Measurements from ENCODE around the gene CTSE. TPM values are rescaled to one million over a fixed set of nuclear protein-coding genes. Genes with fewer than 3 reads are reported as not detected.

The CTSE gene
- total and polyA plus RNA-seq, 2 experiments from 2014 or later, result not detected

- no peaks in the 10 kb centered on the region for H3K36me3 ChIP-seq (ENCODE audit: insufficient read depth)
- Mint-ChIP-seq H3K4me3 (no peak overlapping the region), H3K9me3 (peaks cover 5% of the 10 kb centered on the region; the same call in 2 of the 3 replicates), H3K4me1 (peaks cover 9% of the 10 kb centered on the region; the same call in 2 of the 3 replicates), H3K27ac (no peak overlapping the region), H3K36me3 (ENCODE audit: low read depth) (no peaks in the 10 kb centered on the region; the same call in 2 of the 3 replicates), H3K27me3 (ENCODE audit: insufficient read depth, low read depth, poor library complexity) (peaks cover 9% of the 10 kb centered on the region)
- no peaks in the 10 kb centered on the region for H3K4me1 ChIP-seq (ENCODE audit: insufficient read depth)
- H2AFZ ChIP-seq, result no peak overlapping the region
- no peaks in the 10 kb centered on the region for H3K27me3 ChIP-seq (ENCODE audit: insufficient read depth)
- no peak overlapping the region for H3K4me3 ChIP-seq
- TF ChIP-seq POLR2AphosphoS5 (IDR thresholded peaks at IDR 0.05; ENCODE audit: low read depth) (no peak), EZH2phosphoT487 (IDR thresholded peaks at IDR 0.05; ENCODE audit: unreplicated experiment) (no peak), EZH2 (IDR thresholded peaks at IDR 0.05; ENCODE audit: low read depth, unreplicated experiment) (no peak), ZNF462 (CRISPR knock-in tag; IDR thresholded peaks at IDR 0.05) (no peak), JUNB (IDR thresholded peaks at IDR 0.05; ENCODE audit: unreplicated experiment) (no peak), CREB1 (CRISPR knock-in tag; IDR thresholded peaks at IDR 0.05; ENCODE audit: low read depth) (no peak), STAT1 (IDR thresholded peaks at IDR 0.05; ENCODE audit: unreplicated experiment) (no peak), CTCF (conservative IDR thresholded peaks at IDR 0.05; ENCODE audit: low read depth in 2 of 2) (no peak), NANOG (IDR thresholded peaks at IDR 0.05; ENCODE audit: borderline replicate concordance) (no peak), ZNF114 (CRISPR knock-in tag; IDR thresholded peaks at IDR 0.05) (no peak)
- TF ChIP-seq, protein P1, sequence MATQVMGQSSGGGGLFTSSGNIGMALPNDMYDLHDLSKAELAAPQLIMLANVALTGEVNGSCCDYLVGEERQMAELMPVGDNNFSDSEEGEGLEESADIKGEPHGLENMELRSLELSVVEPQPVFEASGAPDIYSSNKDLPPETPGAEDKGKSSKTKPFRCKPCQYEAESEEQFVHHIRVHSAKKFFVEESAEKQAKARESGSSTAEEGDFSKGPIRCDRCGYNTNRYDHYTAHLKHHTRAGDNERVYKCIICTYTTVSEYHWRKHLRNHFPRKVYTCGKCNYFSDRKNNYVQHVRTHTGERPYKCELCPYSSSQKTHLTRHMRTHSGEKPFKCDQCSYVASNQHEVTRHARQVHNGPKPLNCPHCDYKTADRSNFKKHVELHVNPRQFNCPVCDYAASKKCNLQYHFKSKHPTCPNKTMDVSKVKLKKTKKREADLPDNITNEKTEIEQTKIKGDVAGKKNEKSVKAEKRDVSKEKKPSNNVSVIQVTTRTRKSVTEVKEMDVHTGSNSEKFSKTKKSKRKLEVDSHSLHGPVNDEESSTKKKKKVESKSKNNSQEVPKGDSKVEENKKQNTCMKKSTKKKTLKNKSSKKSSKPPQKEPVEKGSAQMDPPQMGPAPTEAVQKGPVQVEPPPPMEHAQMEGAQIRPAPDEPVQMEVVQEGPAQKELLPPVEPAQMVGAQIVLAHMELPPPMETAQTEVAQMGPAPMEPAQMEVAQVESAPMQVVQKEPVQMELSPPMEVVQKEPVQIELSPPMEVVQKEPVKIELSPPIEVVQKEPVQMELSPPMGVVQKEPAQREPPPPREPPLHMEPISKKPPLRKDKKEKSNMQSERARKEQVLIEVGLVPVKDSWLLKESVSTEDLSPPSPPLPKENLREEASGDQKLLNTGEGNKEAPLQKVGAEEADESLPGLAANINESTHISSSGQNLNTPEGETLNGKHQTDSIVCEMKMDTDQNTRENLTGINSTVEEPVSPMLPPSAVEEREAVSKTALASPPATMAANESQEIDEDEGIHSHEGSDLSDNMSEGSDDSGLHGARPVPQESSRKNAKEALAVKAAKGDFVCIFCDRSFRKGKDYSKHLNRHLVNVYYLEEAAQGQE (IDR thresholded peaks at IDR 0.05; ENCODE audit: unreplicated experiment), result no peak
- no peak overlapping the region for H3K27ac ChIP-seq (ENCODE audit: low read depth)
- peaks cover 8% of the 10 kb centered on the region; the same call in 1 of the 2 replicates for H3F3A ChIP-seq (replicated peaks; ENCODE audit: low read depth)
- no peak for ATAC-seq
- no peaks in the 10 kb centered on the region for H3K79me2 ChIP-seq (replicated peaks; ENCODE audit: insufficient read depth)
- no peak overlapping the region for H3K4me2 ChIP-seq
- H4K20me1 ChIP-seq (replicated peaks; ENCODE audit: insufficient read depth), result no peaks in the 10 kb centered on the region
- no peaks in the 10 kb centered on the region for H3K9me2 ChIP-seq (ENCODE audit: insufficient read depth)
- DNase-seq (ENCODE audit: low spot score), result no peak
Measured at GRCh38 chr1:205969229-205969628, 54.5 kb downstream of the CTSE start.
